Ectodermal cell (in vitro differentiated cells): ENCODE results near the gene ARL14EP.

ENCODE experiments used
- H3K27ac ChIP-seq: 2 replicates; pipeline ENCODE4 v1.7.0; 2013; ENCODE audit warnings: mild to moderate bottlenecking, low read depth, low read length; ENCODE audit not compliant: insufficient read depth, poor library complexity, severe bottlenecking
- H3K27me3 ChIP-seq: 2 replicates; pipeline ENCODE4 v1.7.0; 2013; ENCODE audit warnings: mild to moderate bottlenecking, low read length; ENCODE audit not compliant: insufficient read depth, control insufficient read depth, poor library complexity, severe bottlenecking
- H3K36me3 ChIP-seq: one replicate; pipeline ENCODE4 v1.7.0; 2013; ENCODE audit warnings: low read length; ENCODE audit not compliant: control insufficient read depth, insufficient read depth
- H3K4me1 ChIP-seq: one replicate; pipeline ENCODE4 v1.7.0; 2013; ENCODE audit warnings: low read length; ENCODE audit not compliant: control insufficient read depth, insufficient read depth
- H3K4me3 ChIP-seq: 2 replicates; pipeline ENCODE4 v1.7.0; 2013; ENCODE audit warnings: low read depth, low read length, control low read depth; ENCODE audit not compliant: insufficient read depth
- H3K9me3 ChIP-seq: 2 replicates; pipeline ENCODE4 v1.7.0; 2013; ENCODE audit warnings: mild to moderate bottlenecking, low read length, moderate library complexity; ENCODE audit not compliant: control insufficient read depth
- WGBS, 2 experiments: methylation state at CpG; one replicate each; pipeline ENCODE4 v1.1.7; 2013; ENCODE audit warnings: missing lambda C conversion rate in 2 of 2; 5-methylcytosine and 5-hydroxymethylcytosine counted together

The ARL14EP gene

DNA sequence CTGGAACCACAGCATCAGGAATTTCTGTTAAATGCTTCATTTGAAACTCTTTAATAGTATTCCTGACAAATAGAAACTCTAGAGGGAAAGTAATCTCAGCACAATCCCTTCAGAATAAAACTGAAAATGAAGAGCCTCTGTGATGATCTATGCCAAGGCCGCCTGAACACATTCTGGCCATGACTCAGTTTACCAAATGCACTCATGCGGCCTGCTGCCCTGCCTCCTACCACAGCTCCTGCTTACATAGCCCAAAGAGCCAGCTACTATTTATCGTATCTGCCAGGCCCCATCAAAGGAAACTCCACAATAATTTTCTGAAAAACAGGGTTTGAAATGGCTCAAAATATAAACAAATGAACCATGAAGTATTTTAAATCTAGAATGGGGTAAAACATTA lies 27.0 kb downstream of the ARL14EP start:
- Histone ChIP-seq H3K36me3 (no peaks in the 10 kb centered on the region), H3K4me3 (no peak overlapping the region), H3K27ac (no peak overlapping the region), H3K4me1 (no peaks in the 10 kb centered on the region), H3K27me3 (no peaks in the 10 kb centered on the region), H3K9me3 (no peaks in the 10 kb centered on the region)
- 95 to 98% methylated on average over 3 of the region's 3 CpGs for WGBS, 2 experiments

DNA sequence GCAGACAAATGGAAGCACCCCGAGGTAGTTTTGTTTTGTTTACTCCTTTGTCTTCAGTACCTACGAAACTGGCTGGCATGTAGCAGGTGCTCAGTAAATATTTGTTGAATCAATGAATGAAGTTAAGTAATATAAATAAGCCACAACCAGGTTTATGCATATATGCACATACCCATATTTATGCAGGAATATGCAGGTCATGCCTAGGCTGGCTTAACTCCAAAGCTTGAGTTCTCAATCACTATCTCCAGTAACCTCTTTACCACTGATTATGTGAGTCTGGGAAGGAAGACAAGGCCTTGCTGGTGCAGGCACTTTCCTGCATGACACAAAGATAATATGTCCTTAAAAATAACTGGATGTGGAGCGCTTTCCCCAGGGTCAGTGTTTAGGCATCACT lies 27.5 kb downstream of the ARL14EP start:
- Histone ChIP-seq H3K36me3 (no peaks in the 10 kb centered on the region), H3K4me1 (no peaks in the 10 kb centered on the region)
- 88 to 90% methylated on average over 3 of the region's 3 CpGs for WGBS, 2 experiments

DNA sequence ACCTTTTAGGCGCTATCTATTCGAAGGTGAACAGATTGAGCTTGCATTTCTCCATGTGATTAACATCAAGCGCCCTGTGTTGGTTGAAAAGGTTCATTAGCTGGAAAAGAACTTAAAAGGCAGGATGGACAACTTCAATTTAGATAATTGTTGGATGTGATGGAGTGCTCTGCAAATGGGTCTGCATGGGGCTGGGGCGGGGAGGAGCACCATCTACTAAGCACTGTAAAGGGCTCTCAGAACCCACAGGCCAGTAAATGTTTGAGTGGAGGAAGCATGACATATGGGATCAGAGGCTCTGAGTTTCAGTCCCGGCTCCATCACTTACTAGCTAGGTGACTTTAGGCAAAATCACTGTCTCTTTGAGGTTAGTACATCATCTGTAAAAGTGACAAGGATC lies 28.2 kb downstream of the ARL14EP start:
- Histone ChIP-seq H3K4me3 (no peak overlapping the region), H3K4me1 (no peaks in the 10 kb centered on the region), H3K27me3 (no peaks in the 10 kb centered on the region), H3K27ac (no peak overlapping the region), H3K9me3 (no peaks in the 10 kb centered on the region), H3K36me3 (no peaks in the 10 kb centered on the region)
- WGBS, 2 experiments, result 92 to 95% methylated on average over 5 of the region's 5 CpGs

More for the DNA sequence above, 27.5 kb downstream of the ARL14EP start:
- Histone ChIP-seq H3K9me3 (no peaks in the 10 kb centered on the region), H3K27ac (no peak overlapping the region), H3K27me3 (no peaks in the 10 kb centered on the region), H3K4me3 (no peak overlapping the region)

DNA sequence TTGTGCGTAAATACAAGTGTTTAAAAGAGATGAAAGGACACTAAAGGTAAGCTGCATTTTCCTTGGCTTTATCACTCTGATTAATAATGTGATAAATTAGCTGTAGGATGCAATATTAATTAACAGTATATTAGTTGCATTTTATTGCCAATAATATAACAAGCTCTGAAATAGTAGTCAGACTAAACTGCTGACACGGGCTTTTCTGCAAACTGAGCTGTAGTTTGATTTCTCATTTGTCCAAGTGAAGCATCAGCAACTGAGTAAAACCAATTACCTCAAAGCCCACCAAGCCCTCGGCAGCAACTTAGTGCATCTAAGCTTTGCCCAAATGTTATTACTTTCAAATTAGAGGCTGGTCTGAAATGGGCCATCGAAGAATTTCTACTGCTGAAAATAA lies 33.5 kb downstream of the ARL14EP start:
- H3K4me1 ChIP-seq, result no peaks in the 10 kb centered on the region
- H3K4me3 ChIP-seq, result no peak overlapping the region
- H3K27ac ChIP-seq, result no peak overlapping the region
- 89 to 92% methylated on average over 3 of the region's 4 CpGs for WGBS, 2 experiments
- H3K36me3 ChIP-seq, result no peaks in the 10 kb centered on the region
- no peaks in the 10 kb centered on the region for H3K9me3 ChIP-seq
- H3K27me3 ChIP-seq, result no peaks in the 10 kb centered on the region

DNA sequence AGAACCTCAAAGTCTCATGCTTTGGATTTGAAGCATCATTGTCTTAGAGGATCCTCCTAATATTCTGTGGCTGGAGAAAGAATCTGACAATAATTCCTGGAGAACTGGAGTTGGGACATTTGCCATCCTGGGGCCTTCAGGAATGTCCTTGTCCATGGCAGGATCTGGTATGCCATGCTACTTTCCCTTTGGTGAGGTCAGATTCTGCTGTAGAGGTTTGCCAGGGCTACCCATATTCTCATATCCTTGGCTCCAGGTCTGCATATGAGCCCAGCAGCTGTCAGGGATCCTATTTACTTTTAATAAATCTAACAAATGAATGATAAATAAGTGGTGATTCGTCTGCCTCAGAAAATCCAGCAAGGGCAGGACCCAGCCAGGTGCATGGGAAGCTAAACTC lies 35.0 kb downstream of the ARL14EP start:
- no peak overlapping the region for H3K4me3 ChIP-seq
- no peak overlapping the region for H3K27ac ChIP-seq
- no peaks in the 10 kb centered on the region for H3K4me1 ChIP-seq
- WGBS, 2 experiments, result 90% methylated on average over 1 of the region's 1 CpG
- no peaks in the 10 kb centered on the region for H3K9me3 ChIP-seq
- H3K27me3 ChIP-seq, result no peaks in the 10 kb centered on the region
- no peaks in the 10 kb centered on the region for H3K36me3 ChIP-seq

DNA sequence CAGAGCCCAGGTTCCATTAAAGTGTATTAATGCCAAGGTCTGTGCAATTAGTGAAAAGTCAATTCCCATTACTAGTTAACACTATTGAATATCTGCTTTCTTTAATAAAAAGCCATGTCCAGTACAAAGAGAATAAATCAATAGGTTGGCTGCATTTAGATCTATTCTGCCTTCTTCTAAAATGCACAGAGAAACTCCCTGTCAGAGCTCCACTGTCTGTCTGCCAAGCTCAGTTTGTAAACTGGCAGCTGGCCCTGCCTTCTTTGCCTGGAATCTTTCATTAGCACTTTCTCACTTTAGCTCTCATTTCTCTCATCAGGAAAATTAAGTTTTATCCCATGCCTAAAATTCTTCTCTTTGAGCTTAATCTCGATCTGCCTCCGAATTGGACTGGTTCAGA lies 35.6 kb downstream of the ARL14EP start:
- H3K4me1 ChIP-seq, result peaks cover under 1% of the 10 kb centered on the region
- H3K27me3 ChIP-seq, result no peaks in the 10 kb centered on the region
- WGBS, 2 experiments, result 88 to 92% methylated on average over 2 of the region's 2 CpGs
- H3K4me3 ChIP-seq, result no peak overlapping the region
- H3K9me3 ChIP-seq, result no peaks in the 10 kb centered on the region
- no peak overlapping the region for H3K27ac ChIP-seq
- no peaks in the 10 kb centered on the region for H3K36me3 ChIP-seq

DNA sequence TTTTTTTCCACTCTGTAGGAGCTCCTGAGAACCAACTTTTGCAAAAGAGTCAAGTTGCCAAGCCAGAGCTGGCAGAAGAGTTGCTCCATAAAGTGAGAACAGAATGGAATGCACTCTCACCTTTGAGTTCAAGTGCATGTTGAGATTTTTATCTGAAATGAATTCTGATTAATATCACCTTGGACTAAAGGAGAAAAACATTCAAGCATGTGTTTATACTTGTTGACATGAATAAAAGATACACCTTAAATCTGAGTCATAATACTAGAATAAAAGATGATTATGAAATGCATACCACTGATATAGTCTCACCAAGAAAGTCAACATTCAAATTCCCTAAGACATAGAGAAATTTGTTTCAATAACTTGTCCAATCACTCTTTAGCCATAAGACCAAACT lies 37.8 kb downstream of the ARL14EP start:
- H3K36me3 ChIP-seq, result no peaks in the 10 kb centered on the region
- H3K9me3 ChIP-seq, result no peaks in the 10 kb centered on the region
- no peak overlapping the region for H3K27ac ChIP-seq
- no peaks in the 10 kb centered on the region for H3K27me3 ChIP-seq
- H3K4me3 ChIP-seq, result no peak overlapping the region
- H3K4me1 ChIP-seq, result peaks cover 12% of the 10 kb centered on the region

DNA sequence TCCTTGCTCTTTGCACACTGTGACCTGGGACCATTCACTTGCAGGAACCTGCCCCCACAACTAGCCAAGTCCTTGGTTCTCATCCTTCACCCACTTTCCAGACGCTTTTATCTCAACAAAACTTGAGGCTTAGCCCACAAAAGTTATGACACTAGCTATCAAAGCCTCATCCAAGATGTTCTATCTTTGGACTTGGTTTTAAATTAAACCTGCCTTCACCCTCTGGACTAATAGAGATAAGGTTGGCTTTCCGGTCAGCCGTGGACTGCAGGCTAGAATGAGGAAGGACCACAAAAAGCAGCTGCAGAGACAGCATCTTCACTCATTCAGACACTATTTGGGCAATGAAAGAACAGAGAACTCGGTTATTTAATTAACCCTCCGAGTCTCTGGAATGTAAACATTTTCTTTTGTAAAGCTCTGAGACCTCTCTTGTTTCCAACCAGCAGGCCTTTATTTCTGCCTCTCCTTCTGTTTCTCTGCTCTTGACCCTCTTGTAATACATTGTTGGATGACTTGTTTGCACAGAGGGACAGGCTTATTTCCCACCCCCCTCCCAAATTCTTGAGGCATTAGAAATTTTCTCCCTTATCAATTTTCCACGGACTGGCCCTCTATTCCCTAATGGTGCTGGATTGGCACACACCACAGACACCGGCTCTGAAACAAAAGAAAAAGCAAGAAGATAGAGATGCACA lies 41.4 kb downstream of the ARL14EP start:
- 55 to 61% methylated on average over 7 of the region's 7 CpGs for WGBS, 2 experiments
- Histone ChIP-seq H3K36me3 (no peaks in the 10 kb centered on the region), H3K4me1 (peaks cover 12% of the 10 kb centered on the region), H3K27me3 (no peaks in the 10 kb centered on the region), H3K4me3 (no peak overlapping the region), H3K27ac (no peak overlapping the region), H3K9me3 (no peaks in the 10 kb centered on the region)

DNA sequence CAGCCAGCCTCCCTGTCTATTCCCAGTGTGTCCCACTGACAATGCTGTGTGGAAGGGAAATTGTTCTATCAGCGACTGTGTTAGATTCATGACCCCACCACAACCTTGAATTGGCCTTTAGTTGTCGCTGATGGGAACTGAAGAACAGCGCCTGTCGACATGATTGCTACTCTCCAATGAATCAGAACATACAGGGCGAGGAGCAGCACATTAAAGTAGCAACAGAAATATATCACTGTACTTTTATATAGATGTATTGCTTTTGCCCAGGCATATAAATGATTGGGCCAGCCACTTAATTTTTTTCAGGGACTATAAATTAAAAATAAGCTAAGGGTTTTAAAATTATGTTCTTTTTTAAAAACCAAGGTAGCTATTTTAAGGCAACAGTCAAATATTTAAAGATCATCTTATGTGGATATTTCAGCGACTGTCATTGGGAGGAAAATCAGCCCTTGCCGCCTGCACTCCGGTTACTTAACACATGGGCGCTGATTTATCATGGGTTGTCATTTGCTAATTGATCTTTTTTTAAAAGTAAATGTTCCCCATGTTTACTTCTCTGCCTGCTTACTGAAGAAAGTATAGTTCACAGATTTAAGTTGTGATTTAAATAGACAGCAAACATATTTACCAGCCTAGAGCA lies 42.1 kb downstream of the ARL14EP start:
- 90 to 98% methylated on average over 8 to 9 of the region's 9 CpGs for WGBS, 2 experiments

DNA sequence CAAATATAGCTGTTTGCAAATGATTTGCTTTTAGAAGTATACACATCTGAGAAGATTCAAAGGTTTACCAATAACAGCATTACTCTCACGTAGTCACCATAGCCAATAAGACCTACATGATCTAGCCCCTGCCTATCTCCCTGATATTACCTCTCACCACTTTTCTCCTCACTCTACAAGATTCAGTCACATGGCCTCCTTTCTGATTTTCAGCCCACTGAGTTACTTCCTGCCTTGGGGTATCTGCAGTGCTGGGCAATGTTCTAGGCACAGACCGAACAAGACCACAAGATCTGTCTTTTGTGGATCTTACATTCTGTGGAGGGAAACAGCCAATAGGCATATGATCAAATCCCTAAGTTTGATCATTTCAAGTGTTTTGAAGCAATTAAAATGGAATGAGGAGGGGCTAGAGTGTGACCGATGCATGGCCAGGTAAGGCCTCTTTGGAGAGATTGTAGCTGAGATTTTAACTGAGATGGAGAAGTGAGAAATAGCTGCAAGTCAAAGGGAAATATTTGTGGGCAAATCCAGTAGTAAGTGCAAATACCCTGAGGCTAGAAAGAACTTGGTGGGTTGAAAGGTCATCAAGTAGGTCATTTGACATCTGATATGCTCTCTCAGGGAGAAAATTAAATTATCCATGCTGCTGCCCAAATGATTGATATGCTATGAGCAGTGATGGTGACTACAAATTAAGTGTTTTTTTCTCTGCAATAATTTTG lies 43.1 kb downstream of the ARL14EP start:
- no peak overlapping the region for H3K4me3 ChIP-seq
- no peak overlapping the region for H3K27ac ChIP-seq
- H3K36me3 ChIP-seq, result no peaks in the 10 kb centered on the region
- H3K9me3 ChIP-seq, result no peaks in the 10 kb centered on the region
- peaks cover 12% of the 10 kb centered on the region for H3K4me1 ChIP-seq
- H3K27me3 ChIP-seq, result no peaks in the 10 kb centered on the region
- 94% methylated on average over 3 of the region's 3 CpGs for WGBS, 2 experiments

More for the DNA sequence above, 42.1 kb downstream of the ARL14EP start:
- Histone ChIP-seq H3K4me1 (peaks cover 12% of the 10 kb centered on the region), H3K9me3 (no peaks in the 10 kb centered on the region), H3K36me3 (no peaks in the 10 kb centered on the region), H3K27me3 (no peaks in the 10 kb centered on the region), H3K4me3 (no peak overlapping the region), H3K27ac (no peak overlapping the region)
